GM21825 (cell line): ENCODE measurements around the gene SLAIN1.
A peak's percentile ranks its signal among the peaks of the same experiment; 100 is the strongest.
"Not testable (repeated sequence)": the region's sequence is repeated elsewhere in the genome, so short reads cannot be mapped to it uniquely, and the experiment has no call there.

Experiments used
- ATAC-seq: cut with Tn5 transposase; IDR thresholded peaks from one replicate; pipeline ENCODE4 v1.9.1; 2021; ENCODE audit warnings: mild to moderate bottlenecking, moderate library complexity; ENCODE audit not compliant: unreplicated experiment

SLAIN1 gene

DNA sequence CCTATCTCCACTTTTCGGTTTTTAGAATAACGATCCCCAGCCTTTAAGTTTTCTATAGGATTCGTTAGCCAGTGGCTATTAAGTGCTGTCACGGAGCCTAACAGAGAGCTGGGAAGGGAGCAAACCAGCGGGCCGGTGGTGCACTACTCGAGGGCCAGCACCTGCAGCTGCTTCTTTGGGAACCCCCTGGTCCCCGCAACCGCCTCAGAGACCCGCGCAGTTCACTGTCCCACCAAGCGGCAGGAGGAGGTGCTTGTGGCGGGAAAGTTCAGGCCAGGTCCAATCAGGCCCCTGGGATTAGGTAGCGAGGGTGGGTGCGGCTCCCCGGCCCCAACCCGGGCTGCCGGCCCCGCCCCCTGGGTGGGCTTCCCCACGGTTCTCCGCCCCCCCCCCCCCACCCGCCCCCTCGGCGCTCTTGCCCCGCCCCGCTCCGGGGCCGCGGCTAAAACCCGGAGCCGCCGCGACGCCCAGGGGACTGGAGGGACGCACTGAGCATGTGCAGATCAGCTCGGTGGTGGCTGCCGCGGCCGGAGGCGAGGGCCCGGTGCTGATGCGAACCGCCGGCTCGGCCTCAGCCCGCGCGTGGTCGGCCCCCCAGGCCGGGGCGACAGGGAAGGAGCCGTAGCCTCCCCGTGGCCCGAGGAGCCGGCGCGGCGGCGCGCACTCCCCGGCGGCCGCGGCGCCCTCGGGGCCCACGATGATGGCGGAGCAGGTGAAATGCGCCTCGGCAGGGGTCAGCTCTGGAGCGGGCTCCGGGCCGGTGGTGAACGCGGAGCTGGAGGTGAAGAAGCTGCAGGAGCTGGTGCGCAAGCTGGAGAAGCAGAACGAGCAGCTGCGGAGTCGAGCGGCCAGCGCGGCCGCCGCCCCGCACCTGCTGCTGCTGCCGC is at the start of gene SLAIN1:
TSS of gene SLAIN1 (plus strand) at position 471 of the 887 bp plus-strand sequence. CDS start at position 698, 227 bp downstream.
- ATAC-seq = peak; percentile 70

DNA sequence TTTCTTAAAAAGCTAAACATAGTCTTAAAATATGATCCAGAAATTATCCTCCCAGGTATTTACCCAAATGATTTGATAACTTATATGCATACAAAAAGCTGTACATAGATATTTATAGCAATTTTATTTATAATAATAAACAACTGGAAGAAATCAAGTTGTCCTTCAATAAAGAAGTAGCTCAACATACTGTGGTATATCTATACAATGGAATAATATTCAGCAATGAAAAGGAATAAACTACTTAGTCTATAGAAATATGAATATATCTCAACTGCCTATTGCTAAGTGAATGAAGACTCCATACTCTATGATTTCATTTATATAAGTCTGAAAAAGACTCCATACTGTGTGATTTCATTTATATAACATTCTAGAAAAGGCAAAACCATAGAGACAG is 47.1 kb upstream of the SLAIN1 start:
- ATAC-seq = no peak

DNA sequence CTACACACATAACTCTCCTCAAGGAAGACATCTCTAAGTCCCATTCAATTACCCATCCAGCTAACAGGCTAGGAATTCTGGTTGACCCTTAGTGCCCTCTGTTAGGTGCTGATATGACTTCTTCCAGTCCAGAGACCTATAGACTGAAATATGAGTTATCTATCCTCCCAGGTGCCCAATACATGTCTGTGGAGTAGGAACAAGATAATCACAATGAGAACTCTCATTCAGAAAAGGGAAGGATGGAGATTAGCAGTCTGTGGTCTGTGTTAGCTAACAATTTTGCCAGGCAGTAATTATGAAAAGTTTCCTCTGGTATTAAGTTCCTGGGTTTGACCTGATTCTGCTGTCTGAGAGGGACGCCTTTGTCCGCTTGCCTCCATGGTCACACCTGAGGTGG is 44.2 kb upstream of the SLAIN1 start:
- no peak for ATAC-seq

- ATAC-seq = not testable (repeated sequence)
Observed at GRCh38 chr13:77660016-77660415, 37.5 kb upstream of the SLAIN1 start.

DNA sequence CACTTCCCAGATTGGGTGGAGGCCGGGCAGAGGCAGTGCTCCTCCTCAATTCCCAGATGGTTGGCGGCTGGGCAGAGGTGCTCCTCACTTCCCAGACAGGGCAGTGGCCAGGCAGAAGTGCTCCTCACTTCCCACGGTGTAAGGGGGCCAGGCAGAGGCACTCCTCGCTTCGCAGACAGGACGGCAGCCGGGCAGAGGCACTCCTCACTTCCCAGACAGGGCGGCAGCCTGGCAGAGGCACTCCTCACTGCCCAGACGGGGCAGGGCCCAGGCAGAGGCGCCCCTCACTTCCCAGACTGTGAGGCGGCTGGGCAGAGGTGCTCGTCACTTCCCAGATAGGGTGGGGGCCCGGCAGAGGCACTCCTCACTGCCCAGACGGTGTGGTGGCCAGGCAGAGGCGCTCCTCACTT is 36.6 kb upstream of the SLAIN1 start:
- no peak for ATAC-seq

GRCh38 chr13:77662301-77662700 is 35.2 kb upstream of the SLAIN1 start:
- ATAC-seq = not testable (repeated sequence)

- ATAC-seq = not testable (repeated sequence)
Observed at GRCh38 chr13:77662831-77663230, 34.7 kb upstream of the SLAIN1 start.

- no peak for ATAC-seq
Observed at GRCh38 chr13:77674852-77675251, 22.6 kb upstream of the SLAIN1 start.

- no peak for ATAC-seq
Observed at GRCh38 chr13:77678691-77679235, 18.7 kb upstream of the SLAIN1 start.

DNA sequence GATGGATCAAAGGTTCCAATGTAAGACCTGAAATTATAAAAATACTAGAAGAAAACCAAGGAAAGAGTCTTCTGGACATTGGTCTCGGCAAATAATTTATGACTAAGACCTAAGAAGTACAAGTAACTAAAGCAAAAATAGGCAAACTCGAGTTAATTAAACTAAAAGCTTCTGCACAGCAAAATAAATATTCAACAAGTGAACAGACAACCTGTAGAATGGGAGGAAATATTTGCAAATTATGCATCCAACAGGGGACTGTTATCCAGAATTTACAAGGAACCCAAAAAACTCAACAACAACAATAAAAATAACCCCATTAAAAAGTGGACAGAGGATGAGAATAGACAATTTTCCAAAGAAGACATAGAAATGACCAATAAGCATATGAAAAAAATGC is 9.7 kb upstream of the SLAIN1 start:
- ATAC-seq = no peak

- no peak for ATAC-seq
Observed at GRCh38 chr13:77691871-77692270, 5.6 kb upstream of the SLAIN1 start.

DNA sequence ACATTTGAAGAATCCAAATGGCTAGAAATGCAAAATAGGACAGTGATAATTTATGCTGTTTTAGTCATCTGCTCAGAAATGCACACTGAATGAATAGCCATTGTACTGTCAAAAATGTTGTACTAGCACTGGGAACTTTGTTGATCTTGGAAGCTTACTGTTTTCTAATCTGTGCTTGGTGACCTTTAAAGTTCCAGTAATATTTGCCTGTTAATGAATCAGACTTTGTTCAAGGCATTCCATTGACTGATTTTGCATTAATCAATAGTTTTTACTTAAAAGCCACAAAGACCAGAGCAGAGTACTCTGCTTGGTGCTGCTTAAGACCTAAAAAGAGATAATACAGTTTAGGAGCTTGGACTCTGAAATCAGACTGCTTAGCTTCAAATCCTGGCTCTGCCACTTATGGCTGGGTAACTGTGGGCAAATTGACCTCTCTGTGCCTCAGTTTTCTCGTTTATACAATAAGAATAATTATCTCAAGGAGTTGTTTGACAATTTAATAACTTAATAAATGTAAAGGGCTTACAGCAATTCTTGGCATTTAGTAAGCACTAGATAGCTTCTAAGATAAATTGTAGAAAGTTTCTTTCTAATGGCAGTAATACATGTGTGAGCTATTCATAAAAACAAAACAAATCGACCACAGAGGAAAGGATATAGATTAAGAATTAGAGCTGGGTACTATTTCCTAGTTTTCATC is 4.6 kb upstream of the SLAIN1 start:
- ATAC-seq = no peak

DNA sequence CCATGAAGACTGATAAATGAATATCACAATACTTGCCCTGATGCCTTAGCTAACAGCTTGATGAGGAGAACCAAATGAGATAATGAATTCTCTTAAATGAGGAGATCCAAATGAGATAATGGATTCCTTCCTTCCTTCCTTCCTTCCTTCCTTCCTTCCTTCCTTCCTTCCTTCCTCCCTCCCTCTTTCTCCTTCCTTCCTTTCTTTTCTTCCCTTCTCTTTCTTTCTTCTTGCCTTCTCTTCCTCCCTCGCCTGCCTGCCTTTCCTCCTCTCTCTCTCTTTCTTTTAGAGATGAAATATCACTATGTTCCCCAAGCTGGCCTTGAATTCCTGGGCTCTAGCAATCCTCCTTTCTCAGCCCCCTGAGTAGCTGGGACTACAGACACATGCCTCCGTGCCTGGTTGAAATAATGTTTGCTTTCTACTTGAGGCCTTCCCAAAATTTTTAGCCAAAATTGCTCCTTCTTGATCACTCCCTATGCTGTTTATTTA is 4.0 kb upstream of the SLAIN1 start:
- no peak for ATAC-seq

DNA sequence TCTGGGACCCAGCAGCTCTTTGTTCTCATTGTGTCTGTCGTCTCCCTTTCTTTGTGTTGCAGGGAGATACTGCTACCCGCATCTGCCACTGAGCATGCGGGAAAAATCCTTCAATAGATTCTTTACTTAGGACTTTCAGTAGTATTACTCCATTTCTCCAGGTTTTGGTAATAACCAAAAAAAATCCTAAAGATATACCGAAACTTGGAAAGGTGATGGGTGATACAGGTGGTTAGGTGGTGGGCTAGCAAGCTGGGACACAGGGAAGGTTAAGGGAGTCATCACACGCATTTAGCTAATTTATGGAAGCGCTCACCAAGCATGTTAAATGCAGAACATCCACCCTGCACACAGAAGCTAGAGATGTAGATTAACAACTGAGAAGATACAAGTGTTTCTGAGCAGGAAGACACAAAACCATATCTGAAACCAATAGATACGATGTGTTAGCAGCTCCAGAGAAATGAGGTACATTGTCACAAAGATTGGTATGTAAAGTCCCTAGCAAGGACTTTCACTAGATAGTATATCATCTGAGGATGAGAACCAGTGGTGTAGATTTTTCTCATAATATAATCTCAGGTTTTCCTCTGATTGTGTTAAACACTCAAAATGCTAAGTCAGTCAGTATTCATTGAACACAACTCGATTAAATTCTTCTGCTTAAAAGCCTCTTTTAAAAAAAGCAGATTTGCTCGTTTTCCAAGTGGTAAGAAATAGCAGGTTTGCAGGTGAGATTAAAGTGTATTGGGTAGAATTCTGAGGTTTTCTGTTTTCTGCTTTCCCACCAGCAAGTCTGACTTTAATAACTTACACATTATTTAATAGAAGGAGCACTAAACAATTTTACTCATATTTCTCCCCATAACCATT is 1.2 kb upstream of the SLAIN1 start:
- ATAC-seq = no peak

GRCh38 chr13:77696879-77697216 is 639 bp upstream of the SLAIN1 start:
- ATAC-seq = peak; percentile 5

DNA sequence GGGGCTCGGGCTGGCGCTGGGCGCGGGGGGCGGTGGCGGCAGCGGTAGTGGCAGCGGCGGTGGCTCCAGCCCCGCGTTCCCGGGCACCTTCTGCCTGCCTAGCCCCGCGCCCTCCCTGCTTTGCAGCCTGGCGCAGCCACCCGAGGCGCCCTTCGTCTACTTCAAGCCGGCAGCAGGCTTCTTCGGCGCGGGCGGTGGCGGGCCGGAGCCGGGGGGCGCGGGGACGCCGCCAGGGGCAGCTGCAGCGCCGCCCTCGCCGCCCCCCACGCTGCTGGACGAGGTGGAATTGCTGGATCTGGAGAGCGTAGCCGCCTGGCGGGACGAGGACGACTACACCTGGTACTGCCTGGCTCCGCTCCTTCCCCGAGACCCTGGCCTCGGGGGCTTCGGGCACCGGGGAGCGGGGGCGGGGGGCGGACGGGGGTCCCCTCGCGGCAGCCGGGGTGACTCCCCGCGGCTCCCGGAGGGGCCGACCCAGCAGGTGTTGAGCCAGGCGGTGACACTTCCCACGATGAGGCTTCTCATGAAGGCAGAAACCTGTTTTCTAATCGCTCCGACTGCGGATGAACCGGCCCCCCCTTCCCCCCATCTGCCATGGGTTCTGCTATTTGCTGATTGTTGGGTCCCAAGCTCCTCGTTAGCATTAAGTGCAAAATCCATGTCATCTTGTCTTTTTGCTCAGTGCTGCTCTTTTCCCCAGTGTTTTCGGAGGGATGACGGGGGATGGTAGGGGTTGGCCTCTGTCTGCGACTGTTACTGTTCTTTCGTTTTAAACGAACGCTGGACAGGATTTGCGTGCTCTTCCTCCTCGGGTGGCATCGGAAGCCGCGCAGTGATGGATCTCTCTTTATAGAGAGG is 943 bp downstream of the SLAIN1 start:
- ATAC-seq = peak; percentile 31

DNA sequence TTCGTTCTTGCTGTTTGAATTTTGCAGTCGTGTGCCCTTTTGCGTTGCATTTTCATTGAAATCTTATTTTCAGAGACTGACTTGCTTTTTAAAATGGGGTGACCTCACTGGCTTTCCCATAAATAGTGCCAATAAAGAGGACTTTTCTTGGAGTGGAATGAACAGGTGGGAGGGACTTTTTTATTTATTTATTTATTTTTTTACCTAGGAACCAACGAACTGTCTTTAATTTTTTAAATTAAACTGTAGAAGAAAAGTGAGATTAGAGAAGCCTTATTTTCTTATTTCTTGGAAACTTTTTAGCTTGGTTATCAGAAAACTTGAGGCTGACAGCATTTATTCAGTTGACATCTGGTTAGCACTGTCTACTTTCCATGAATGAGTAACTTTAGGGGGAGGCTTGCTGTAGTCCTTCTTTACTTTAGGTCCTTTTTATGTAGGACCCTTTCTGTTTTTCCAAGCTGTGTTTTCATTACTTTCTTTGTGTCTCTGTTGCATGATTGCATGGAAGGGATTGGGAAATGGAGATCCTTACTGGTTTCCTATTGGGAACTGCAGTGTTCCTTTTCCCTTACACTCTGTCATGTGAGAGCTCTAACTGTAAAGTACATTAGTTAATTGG is 1.7 kb downstream of the SLAIN1 start:
- ATAC-seq = no peak

- no peak for ATAC-seq
Observed at GRCh38 chr13:77701305-77701704, 3.8 kb downstream of the SLAIN1 start.

DNA sequence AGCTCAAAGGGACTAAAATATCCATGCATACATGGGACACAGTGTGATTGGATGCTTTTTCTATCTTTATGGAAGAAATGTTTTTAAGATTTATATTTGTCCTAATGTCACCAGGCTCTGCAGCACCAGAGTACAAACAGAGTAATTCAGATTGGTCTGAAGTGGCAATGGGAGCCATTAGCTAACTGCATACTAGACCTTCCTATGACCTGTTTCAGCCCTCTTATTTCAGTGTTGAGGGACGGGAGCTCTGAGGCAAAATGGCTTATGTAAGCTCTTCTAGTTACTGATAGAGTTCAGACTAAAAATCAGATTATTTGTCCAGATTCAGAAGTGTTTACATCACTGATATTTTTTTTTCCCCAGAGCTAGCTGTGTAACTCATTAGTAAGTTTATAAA is 4.9 kb downstream of the SLAIN1 start:
- ATAC-seq = no peak
